Measurements from ENCODE around the gene TCAIM. TPM values are rescaled to one million over a fixed set of nuclear protein-coding genes. Genes with fewer than 3 reads are reported as not detected.

TCAIM gene
- total and polyA plus RNA-seq, 9 of the 15 experiments (the other 6 are each of a cell fraction or from before 2014, with no cell fraction given): 19.7 to 53.3 (median 36.9) TPM

DNA sequence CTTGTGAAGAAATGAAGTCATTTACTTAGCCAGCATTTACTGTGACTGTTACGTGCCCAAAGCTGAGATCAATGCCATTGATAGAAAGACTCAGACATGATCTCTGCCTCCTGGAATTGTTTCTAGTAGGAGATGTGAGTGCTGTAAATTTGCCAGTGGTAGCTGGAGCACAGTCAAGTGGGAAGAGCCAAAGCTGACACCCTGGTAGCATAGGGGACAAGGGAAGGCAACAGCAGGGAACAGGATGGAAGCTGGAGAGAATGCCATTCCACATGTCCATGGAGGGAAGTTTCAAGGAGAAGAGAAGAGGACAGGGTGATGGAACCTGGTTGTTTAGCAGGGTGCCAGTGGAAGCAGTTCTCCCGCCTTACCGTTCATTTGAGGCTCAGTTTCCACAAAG, 64.0 kb downstream of the TCAIM start (continued):
- TF ChIP-seq HMBOX1 (IDR thresholded peaks at IDR 0.05): no peak

GRCh38 chr3:44409640-44410410, 71.3 kb downstream of the TCAIM start:
- DNase-seq (ENCODE audit: extremely low read depth in 1 of 4, low spot score in 3 of 4) (no peak), ATAC-seq (no peak), FAIRE-seq (no peak)
- H3K79me2 ChIP-seq (ENCODE audit: control insufficient read depth, insufficient read depth, low read length): no peaks in the 10 kb centered on the region
- H3K4me3 ChIP-seq: no peak overlapping the region
- H2AFZ ChIP-seq (ENCODE audit: low read depth, low read length): no peak overlapping the region
- no TSS peak for BruUV-seq (replicated peaks)
- H3K9me3 ChIP-seq (replicated peaks; ENCODE audit: control insufficient read depth, insufficient read depth, low read depth, low read length): no peaks in the 10 kb centered on the region
- H3K9me1 ChIP-seq (ENCODE audit: control insufficient read depth, insufficient read depth, low read length): no peaks in the 10 kb centered on the region
- no peak overlapping the region for H3K4me2 ChIP-seq (ENCODE audit: insufficient read depth, low read length)
- CTCF ChIA-PET (ENCODE audit: low intra/inter-chr PET ratio): no interaction called here
- H3K9ac ChIP-seq (ENCODE audit: insufficient read depth in 1 of 2, low read depth in 2 of 2, low read length in 2 of 2): peak overlapping the region in 1 of 2 experiments; percentile 39; a peak in 2 of 4 replicates
- in situ Hi-C loops (cut with MboI): no loop called here
- WGBS (ENCODE audit: insufficient coverage, low coverage, missing lambda C conversion rate): 38% methylated on average over 4 of the region's 4 CpGs
- H3K4me1 ChIP-seq (replicated peaks in 1 of 2; ENCODE audit: control insufficient read depth in 2 of 2, insufficient read depth in 2 of 2, low read length in 2 of 2): peaks cover 0 to 13% of the 10 kb centered on the region in 2 experiments; a peak in 2 of 5 replicates
- no peak overlapping the region for H3K27ac ChIP-seq (ENCODE audit: extremely low read depth, low read depth, low read length)
- H4K20me1 ChIP-seq (replicated peaks; ENCODE audit: control insufficient read depth, insufficient read depth, low read length): no peaks in the 10 kb centered on the region
- POLR2A ChIA-PET: interaction anchor here (1.1 kb wide), 1 partner anchor 13 kb away, joined by 3 read pairs; no protein-coding TSS in a partner anchor
- no peaks in the 10 kb centered on the region for H3K27me3 ChIP-seq (ENCODE audit: control insufficient read depth in 2 of 2, insufficient read depth in 2 of 2, low read length in 2 of 2)
- H3K36me3 ChIP-seq (ENCODE audit: control insufficient read depth, insufficient read depth, low read length): no peaks in the 10 kb centered on the region
- intact Hi-C loops (cut with micrococcal nuclease): no loop called here
- no peak for TF ChIP-seq DMBX1 (CRISPR knock-in tag; IDR thresholded peaks at IDR 0.05; ENCODE audit: borderline replicate concordance)
- no peak for TF ChIP-seq FOXO4 (CRISPR knock-in tag; IDR thresholded peaks at IDR 0.05)
- no peak for TF ChIP-seq BRF1 (IDR thresholded peaks at IDR 0.05; ENCODE audit: borderline replicate concordance, extremely low read depth, insufficient read length)
- TF ChIP-seq, protein P1, sequence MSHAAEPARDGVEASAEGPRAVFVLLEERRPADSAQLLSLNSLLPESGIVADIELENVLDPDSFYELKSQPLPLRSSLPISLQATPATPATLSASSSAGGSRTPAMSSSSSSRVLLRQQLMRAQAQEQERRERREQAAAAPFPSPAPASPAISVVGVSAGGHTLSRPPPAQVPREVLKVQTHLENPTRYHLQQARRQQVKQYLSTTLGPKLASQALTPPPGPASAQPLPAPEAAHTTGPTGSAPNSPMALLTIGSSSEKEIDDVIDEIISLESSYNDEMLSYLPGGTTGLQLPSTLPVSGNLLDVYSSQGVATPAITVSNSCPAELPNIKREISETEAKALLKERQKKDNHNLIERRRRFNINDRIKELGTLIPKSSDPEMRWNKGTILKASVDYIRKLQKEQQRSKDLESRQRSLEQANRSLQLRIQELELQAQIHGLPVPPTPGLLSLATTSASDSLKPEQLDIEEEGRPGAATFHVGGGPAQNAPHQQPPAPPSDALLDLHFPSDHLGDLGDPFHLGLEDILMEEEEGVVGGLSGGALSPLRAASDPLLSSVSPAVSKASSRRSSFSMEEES (CRISPR knock-in tag; IDR thresholded peaks at IDR 0.05): no peak
- TF ChIP-seq KAT8 (IDR thresholded peaks at IDR 0.05; ENCODE audit: low read depth): no peak
- no peak for TF ChIP-seq ATF2 (CRISPR knock-in tag; IDR thresholded peaks at IDR 0.05)
- no peak for TF ChIP-seq DPF2 (IDR thresholded peaks at IDR 0.05)

All from K562 (cell line).